Type B pancreatic cell (in vitro differentiated cells): ENCODE results near the gene CAMSAP2. TPM values are rescaled to one million over a fixed set of nuclear protein-coding genes. Genes with fewer than 3 reads are reported as not detected.

Source experiments
- DNase-seq: peaks from one replicate; pipeline ENCODE4 v3.0.0; 2021; ENCODE audit warnings: mixed read lengths; ENCODE audit not compliant: unreplicated experiment; ENCODE audit errors: extremely low spot score
- H3K27ac Mint-ChIP-seq: 2 replicates; pipeline ENCODE4 v1.8.0; 2021; ENCODE audit warnings: mild to moderate bottlenecking, mixed read lengths
- H3K27me3 Mint-ChIP-seq: 2 replicates; pipeline ENCODE4 v1.8.0; 2021; ENCODE audit warnings: mixed read lengths
- H3K36me3 Mint-ChIP-seq: 2 replicates; pipeline ENCODE4 v1.8.0; 2021; ENCODE audit warnings: mixed read lengths
- H3K4me1 Mint-ChIP-seq: one replicate; pipeline ENCODE4 v1.8.0; 2021; ENCODE audit warnings: mixed read lengths; ENCODE audit not compliant: unreplicated experiment
- H3K4me3 Mint-ChIP-seq: 2 replicates; pipeline ENCODE4 v1.8.0; 2021; ENCODE audit warnings: mild to moderate bottlenecking, mixed read lengths
- H3K9me3 Mint-ChIP-seq: 2 replicates; pipeline ENCODE4 v1.8.0; 2021; ENCODE audit warnings: mixed read lengths
- CTCF ChIP-seq: fragments of 200-600 bp; sonication (generic); conservative IDR thresholded peaks from 2 replicates; pipeline ENCODE4 v1.5.0; 2021; ENCODE audit warnings: antibody characterized with exemption, mild to moderate bottlenecking
- total RNA-seq: library from RNA; stranded (reverse); gene quantifications from 2 replicates; pipeline ENCODE4 v1.2.1, GENCODE V29; 2021; ENCODE audit warnings: low replicate concordance

CAMSAP2 gene
- total RNA-seq, 1 donor from 2014 or later = 27.4 TPM

- no peak for TF ChIP-seq CTCF
- peaks cover 4% of the 10 kb centered on the region for H3K9me3 Mint-ChIP-seq
- no peak for DNase-seq
- H3K4me1 Mint-ChIP-seq = peaks cover 8% of the 10 kb centered on the region
- no peak overlapping the region for H3K27ac Mint-ChIP-seq
- H3K27me3 Mint-ChIP-seq = no peaks in the 10 kb centered on the region
- no peaks in the 10 kb centered on the region for H3K36me3 Mint-ChIP-seq
- no peak overlapping the region for H3K4me3 Mint-ChIP-seq
These were observed 28.5 kb upstream of the CAMSAP2 start for GRCh38 chr1:200710166-200710565.

- Mint-ChIP-seq H3K4me3 (no peak overlapping the region), H3K9me3 (peaks cover 4% of the 10 kb centered on the region), H3K4me1 (peaks cover 8% of the 10 kb centered on the region), H3K27me3 (no peaks in the 10 kb centered on the region), H3K36me3 (no peaks in the 10 kb centered on the region), H3K27ac (no peak overlapping the region)
- no peak for DNase-seq
- no peak for TF ChIP-seq CTCF
These were observed 24.0 kb upstream of the CAMSAP2 start for GRCh38 chr1:200714504-200715187.

GRCh38 chr1:200720199-200720598 lies 18.5 kb upstream of the CAMSAP2 start:
- no peak overlapping the region for H3K27ac Mint-ChIP-seq
- no peak overlapping the region for H3K4me3 Mint-ChIP-seq
- H3K4me1 Mint-ChIP-seq = no peaks in the 10 kb centered on the region
- H3K36me3 Mint-ChIP-seq = no peaks in the 10 kb centered on the region
- TF ChIP-seq CTCF = no peak
- H3K27me3 Mint-ChIP-seq = no peaks in the 10 kb centered on the region
- DNase-seq = no peak
- no peaks in the 10 kb centered on the region for H3K9me3 Mint-ChIP-seq

- H3K36me3 Mint-ChIP-seq = no peaks in the 10 kb centered on the region
- H3K4me1 Mint-ChIP-seq = no peaks in the 10 kb centered on the region
- H3K4me3 Mint-ChIP-seq = no peak overlapping the region
- no peak for TF ChIP-seq CTCF
- no peak for DNase-seq
- H3K27ac Mint-ChIP-seq = no peak overlapping the region
- H3K9me3 Mint-ChIP-seq = no peaks in the 10 kb centered on the region
- H3K27me3 Mint-ChIP-seq = no peaks in the 10 kb centered on the region
These were observed 14.6 kb upstream of the CAMSAP2 start for GRCh38 chr1:200724064-200724463.

GRCh38 chr1:200727257-200727656 lies 11.4 kb upstream of the CAMSAP2 start:
- H3K36me3 Mint-ChIP-seq = no peaks in the 10 kb centered on the region
- H3K4me1 Mint-ChIP-seq = peaks cover under 1% of the 10 kb centered on the region
- no peak overlapping the region for H3K27ac Mint-ChIP-seq
- no peaks in the 10 kb centered on the region for H3K27me3 Mint-ChIP-seq
- no peak overlapping the region for H3K4me3 Mint-ChIP-seq
- no peak for TF ChIP-seq CTCF
- H3K9me3 Mint-ChIP-seq = no peaks in the 10 kb centered on the region
- DNase-seq = no peak
